ENCODE data around the gene NLRP4. TPM values are rescaled to one million over a fixed set of nuclear protein-coding genes. Genes with fewer than 3 reads are reported as not detected.

The NLRP4 gene
- total and polyA plus RNA-seq, 2 of the 4 experiments (the other 2 are of a cell fraction), result not detected

GRCh38 chr19:55930996-55931515, 94.7 kb downstream of the NLRP4 start:
- Histone ChIP-seq H4K5ac (ENCODE audit: low read depth, low read length) (no peak overlapping the region), H3K27me3 (ENCODE audit: control insufficient read depth, insufficient read depth, low read length) (no peaks in the 10 kb centered on the region), H2AK9ac (replicated peaks; ENCODE audit: low read depth, low read length, poor library complexity) (no peak overlapping the region), H2BK20ac (ENCODE audit: low read depth, low read length) (no peak overlapping the region), H3K4me3 (ENCODE audit: insufficient read depth, low read depth, low read length) (no peak overlapping the region), H3K14ac (replicated peaks; ENCODE audit: low read depth, low read length) (no peak overlapping the region), H2AK5ac (ENCODE audit: low read depth, low read length) (no peak overlapping the region), H4K91ac (ENCODE audit: insufficient read depth, low read depth, low read length) (no peak overlapping the region), H3K4me1 (ENCODE audit: control insufficient read depth, insufficient read depth, low read length) (no peaks in the 10 kb centered on the region), H3K9ac (ENCODE audit: low read depth, low read length) (no peak overlapping the region), H3K27ac (ENCODE audit: insufficient read depth, low read length) (no peak overlapping the region), H3K9me3 (ENCODE audit: control insufficient read depth, insufficient read depth, low read length) (peaks cover 30% of the 10 kb centered on the region), H3K18ac (ENCODE audit: low read depth, low read length) (no peak overlapping the region), H3K79me1 (ENCODE audit: low read depth in 1 of 2, low read length in 2 of 2) (no peaks in the 10 kb centered on the region), H2BK15ac (ENCODE audit: low read depth, low read length) (no peak overlapping the region), H4K20me1 (ENCODE audit: insufficient read depth, low read length) (no peaks in the 10 kb centered on the region), H3K4me2 (ENCODE audit: low read depth, low read length) (no peak overlapping the region), H3K56ac (ENCODE audit: extremely low read depth, insufficient read depth, low read length) (no peak overlapping the region), H3K9me1 (ENCODE audit: insufficient read depth, low read length) (no peaks in the 10 kb centered on the region), H2AFZ (replicated peaks; ENCODE audit: low read length, poor library complexity) (no peak overlapping the region), H3K4ac (ENCODE audit: low read depth, low read length) (no peak overlapping the region), H4K8ac (ENCODE audit: low read depth in 2 of 2, low read length in 2 of 2) (no peak overlapping the region), H3K23ac (ENCODE audit: low read depth, low read length) (no peak overlapping the region), H2BK120ac (ENCODE audit: low read depth, low read length) (no peak overlapping the region), H2BK5ac (ENCODE audit: low read depth, low read length, poor library complexity, severe bottlenecking) (no peak overlapping the region), H3K36me3 (ENCODE audit: control insufficient read depth, insufficient read depth, low read length) (no peaks in the 10 kb centered on the region)
- dilution Hi-C loops (cut with HindIII; ENCODE audit: low sequenced_read_pairs, unreplicated experiment), result no loop called here
- ATAC-seq (ENCODE audit: low read depth) (no peak), DNase-seq (no peak)
- BruUV-seq (replicated peaks), result no TSS peak
- in situ Hi-C loops (cut with MboI; ENCODE audit: low sequenced_read_pairs), result no loop called here
- CTCF ChIA-PET, result no interaction called here
- intact Hi-C loops (cut with micrococcal nuclease), result no loop called here
- TF ChIP-seq SMC3 (IDR thresholded peaks at IDR 0.05; ENCODE audit: low read depth, low read length) (no peak), RAD21 (IDR thresholded peaks at IDR 0.05; ENCODE audit: low read length) (no peak), FOS (IDR thresholded peaks at IDR 0.05; ENCODE audit: low read depth, low read length) (no peak), CHD1 (IDR thresholded peaks at IDR 0.05; ENCODE audit: low read depth, low read length) (no peak), MAFK (IDR thresholded peaks at IDR 0.05; ENCODE audit: low read depth, low read length) (no peak), POLR2A (IDR thresholded peaks at IDR 0.05; ENCODE audit: low read depth, low read length) (no peak), RFX5 (IDR thresholded peaks at IDR 0.05; ENCODE audit: low read depth, low read length) (no peak)
- 60% methylated on average over 3 of the region's 14 CpGs; no CpG with 5 or more reads in 1 of the 2 experiments for WGBS, 2 experiments (ENCODE audit: extremely low coverage in 2 of 2, insufficient read length in 1 of 2)
- POLR2A ChIA-PET (ENCODE audit: unreplicated experiment), result no interaction called here

Other genes with a start within 250 kb of the NLRP4 start
- gene FIZ1, start 237.0 kb upstream of the NLRP4 start, total RNA-seq (2012; rRNA removed), result 0.83 and 1.3 TPM in 2 replicates
- gene FIZ1, start 237.0 kb upstream of the NLRP4 start, polyA plus RNA-seq (2012; rRNA removed), result 5.5 and 5.9 TPM in 2 replicates
- gene ZNF524, start 236.3 kb upstream of the NLRP4 start, total RNA-seq (2012; rRNA removed), result 2.3 and 2.8 TPM in 2 replicates
- gene ZNF524, start 236.3 kb upstream of the NLRP4 start, polyA plus RNA-seq (2012; rRNA removed), result 6.6 and 8.0 TPM in 2 replicates
- gene ZNF865, start 230.9 kb upstream of the NLRP4 start, total RNA-seq (2012; rRNA removed), result under 0.01 TPM in 2 replicates
- 4.6 and 6.3 TPM in 2 replicates for gene ZNF865, start 230.9 kb upstream of the NLRP4 start, polyA plus RNA-seq (2012; rRNA removed)
- 2.5 TPM in 2 replicates for gene ZNF784, start 212.0 kb upstream of the NLRP4 start, total RNA-seq (2012; rRNA removed)
- 3.7 and 4.1 TPM in 2 replicates for gene ZNF784, start 212.0 kb upstream of the NLRP4 start, polyA plus RNA-seq (2012; rRNA removed)
- 1.4 and 1.7 TPM in 2 replicates for gene ZNF580, start 195.5 kb upstream of the NLRP4 start, total RNA-seq (2012; rRNA removed)
- gene ZNF580, start 195.5 kb upstream of the NLRP4 start, polyA plus RNA-seq (2012; rRNA removed), result 36.9 and 44.4 TPM in 2 replicates
- 9.7 and 10.0 TPM in 2 replicates for gene ZNF581, start 192.9 kb upstream of the NLRP4 start, total RNA-seq (2012; rRNA removed)
- gene ZNF581, start 192.9 kb upstream of the NLRP4 start, polyA plus RNA-seq (2012; rRNA removed), result 21.9 and 24.5 TPM in 2 replicates
- 2.2 and 2.3 TPM in 2 replicates for gene CCDC106, start 188.3 kb upstream of the NLRP4 start, total RNA-seq (2012; rRNA removed)
- gene CCDC106, start 188.3 kb upstream of the NLRP4 start, polyA plus RNA-seq (2012; rRNA removed), result 13.6 and 15.0 TPM in 2 replicates
- 96.1 and 120 TPM in 2 replicates for gene U2AF2, start 181.5 kb upstream of the NLRP4 start, total RNA-seq (2012; rRNA removed)
- 260 and 303 TPM in 2 replicates for gene U2AF2, start 181.5 kb upstream of the NLRP4 start, polyA plus RNA-seq (2012; rRNA removed)
- 19.0 and 21.9 TPM in 2 replicates for gene EPN1, start 161.3 kb upstream of the NLRP4 start, total RNA-seq (2012; rRNA removed)
- 122 and 127 TPM in 2 replicates for gene EPN1, start 161.3 kb upstream of the NLRP4 start, polyA plus RNA-seq (2012; rRNA removed)
- gene NLRP9, start 98.1 kb upstream of the NLRP4 start, total RNA-seq (2012; rRNA removed), result not detected in 2 replicates
- gene NLRP9, start 98.1 kb upstream of the NLRP4 start, polyA plus RNA-seq (2012; rRNA removed), result not detected in 2 replicates
- gene RFPL4A, start 77.4 kb upstream of the NLRP4 start, total RNA-seq (2012; rRNA removed), result not detected in 2 replicates
- 0.07 TPM in 1 of 2 replicates, not detected in the other for gene RFPL4A, start 77.4 kb upstream of the NLRP4 start, polyA plus RNA-seq (2012; rRNA removed)
- not detected in 2 replicates for gene RFPL4AL1, start 67.4 kb upstream of the NLRP4 start, total RNA-seq (2012; rRNA removed)
- not detected in 2 replicates for gene RFPL4AL1, start 67.4 kb upstream of the NLRP4 start, polyA plus RNA-seq (2012; rRNA removed)
- gene NLRP11, start 4.5 kb upstream of the NLRP4 start, total RNA-seq (2012; rRNA removed), result not detected in 2 replicates
- gene NLRP11, start 4.5 kb upstream of the NLRP4 start, polyA plus RNA-seq (2012; rRNA removed), result not detected in 2 replicates
- gene NLRP13, start 95.8 kb downstream of the NLRP4 start, total RNA-seq (2012; rRNA removed), result not detected in 2 replicates
- gene NLRP13, start 95.8 kb downstream of the NLRP4 start, polyA plus RNA-seq (2012; rRNA removed), result not detected in 2 replicates
- gene NLRP8, start 111.3 kb downstream of the NLRP4 start, total RNA-seq (2012; rRNA removed), result not detected in 2 replicates
- gene NLRP8, start 111.3 kb downstream of the NLRP4 start, polyA plus RNA-seq (2012; rRNA removed), result not detected in 2 replicates
- gene NLRP5, start 150.2 kb downstream of the NLRP4 start, total RNA-seq (2012; rRNA removed), result not detected in 2 replicates
- gene NLRP5, start 150.2 kb downstream of the NLRP4 start, polyA plus RNA-seq (2012; rRNA removed), result not detected in 2 replicates